WTC11 (cell line): ENCODE measurements around the gene MYO6. TPM values are rescaled to one million over a fixed set of nuclear protein-coding genes. Genes with fewer than 3 reads are reported as not detected.

Experiments
- ATAC-seq: fragments of 200-7000 bp; cut with Tn5 transposase; 2 replicates; pipeline ENCODE4 v1.10.0; 2021; ENCODE audit warnings: mild to moderate bottlenecking, moderate library complexity
- CTCF ChIA-PET: fragments of 300-600 bp; sonication (Branson Sonifier 250); formaldehyde crosslinking; loops from one replicate; lab custom pipeline; 2021; ENCODE audit warnings: antibody characterized with exemption; lab: Charles Lee
- POLR2A ChIA-PET: fragments of 350-600 bp; sonication (Branson Sonifier 250); formaldehyde crosslinking; loops from one replicate; lab custom pipeline; 2021; ENCODE audit warnings: antibody characterized with exemption; lab: Charles Lee
- DNase-seq: peaks from one replicate; pipeline ENCODE4 v3.0.0; 2021; ENCODE audit warnings: low spot score
- H3K27ac Mint-ChIP-seq: 2 replicates; pipeline ENCODE4 v1.8.0; 2021; ENCODE audit warnings: mixed read lengths
- H3K27me3 Mint-ChIP-seq: 2 replicates; pipeline ENCODE4 v1.8.0; 2021; ENCODE audit warnings: low read depth, mild to moderate bottlenecking, moderate library complexity, mixed read lengths
- H3K36me3 Mint-ChIP-seq: 2 replicates; pipeline ENCODE4 v1.8.0; 2021; ENCODE audit warnings: mixed read lengths
- H3K4me1 Mint-ChIP-seq: 2 replicates; pipeline ENCODE4 v1.8.0; 2022; ENCODE audit warnings: mixed read lengths
- H3K4me3 Mint-ChIP-seq: 2 replicates; pipeline ENCODE4 v1.8.0; 2021; ENCODE audit warnings: mild to moderate bottlenecking, moderate library complexity, mixed read lengths
- H3K9me3 Mint-ChIP-seq: 2 replicates; pipeline ENCODE4 v1.8.0; 2021; ENCODE audit warnings: mixed read lengths
- AFF4 ChIP-seq: sonication (generic); formaldehyde crosslinking; IDR thresholded peaks from 2 replicates; pipeline ENCODE4 v1.8.1; 2023; ENCODE audit warnings: mild to moderate bottlenecking, missing genetic modification reagents, borderline replicate concordance
- ARID4B ChIP-seq: sonication (generic); formaldehyde crosslinking; IDR thresholded peaks from 2 replicates; pipeline ENCODE4 v1.8.0; 2023; ENCODE audit warnings: missing genetic modification reagents, mild to moderate bottlenecking, borderline replicate concordance
- ATF1 ChIP-seq: sonication (generic); formaldehyde crosslinking; IDR thresholded peaks from 2 replicates; pipeline ENCODE4 v1.8.1; 2023; ENCODE audit warnings: mild to moderate bottlenecking, moderate library complexity, missing genetic modification reagents
- CBFB ChIP-seq: sonication (generic); formaldehyde crosslinking; IDR thresholded peaks from 2 replicates; pipeline ENCODE4 v1.8.1; 2022; ENCODE audit warnings: mild to moderate bottlenecking, low read depth, missing genetic modification reagents
- FOXJ3 ChIP-seq: sonication (generic); formaldehyde crosslinking; IDR thresholded peaks from 2 replicates; pipeline ENCODE4 v1.9.0; 2021; ENCODE audit warnings: missing genetic modification reagents, mild to moderate bottlenecking, borderline replicate concordance
- GRHL2 ChIP-seq: fragments of 250-450 bp; sonication (Bioruptor Pico); IDR thresholded peaks from 2 replicates; pipeline ENCODE4 v1.8.0; 2022; ENCODE audit warnings: mild to moderate bottlenecking, moderate library complexity; ENCODE audit not compliant: insufficient replicate concordance, severe bottlenecking
- HMGA2 ChIP-seq: fragments of 250-450 bp; sonication (Bioruptor Pico); IDR thresholded peaks from 2 replicates; pipeline ENCODE4 v1.4.0; 2021; ENCODE audit warnings: mild to moderate bottlenecking, moderate library complexity
- NFATC4 ChIP-seq: fragments of 250-450 bp; sonication (Bioruptor Pico); IDR thresholded peaks from 2 replicates; pipeline ENCODE4 v1.9.0; 2021; ENCODE audit warnings: mild to moderate bottlenecking
- NR1H2 ChIP-seq: sonication (generic); formaldehyde crosslinking; IDR thresholded peaks from 2 replicates; pipeline ENCODE4 v1.9.0; 2021; ENCODE audit warnings: mild to moderate bottlenecking, moderate library complexity, missing genetic modification reagents
- NR2C2 ChIP-seq: sonication (generic); formaldehyde crosslinking; IDR thresholded peaks from 2 replicates; pipeline ENCODE4 v1.8.0; 2022; ENCODE audit warnings: mild to moderate bottlenecking, missing genetic modification reagents
- NR3C1 ChIP-seq: sonication (generic); formaldehyde crosslinking; conservative IDR thresholded peaks from 2 replicates; pipeline ENCODE4 v1.8.1; 2023; ENCODE audit warnings: low read depth, mild to moderate bottlenecking, missing genetic modification reagents
- TCF7 ChIP-seq: sonication (generic); formaldehyde crosslinking; IDR thresholded peaks from 2 replicates; pipeline ENCODE4 v1.8.0; 2022; ENCODE audit warnings: mild to moderate bottlenecking, low read depth, missing genetic modification reagents, moderate library complexity
- USF1 ChIP-seq: sonication (generic); formaldehyde crosslinking; IDR thresholded peaks from 2 replicates; pipeline ENCODE4 v1.8.0; 2022; ENCODE audit warnings: mild to moderate bottlenecking, missing genetic modification reagents
- ZBTB21 ChIP-seq: sonication (generic); formaldehyde crosslinking; IDR thresholded peaks from 2 replicates; pipeline ENCODE4 v1.8.1; 2023; ENCODE audit warnings: mild to moderate bottlenecking, missing genetic modification reagents, borderline replicate concordance
- ZNF281 ChIP-seq: sonication (generic); formaldehyde crosslinking; IDR thresholded peaks from 2 replicates; pipeline ENCODE4 v1.8.0; 2023; ENCODE audit warnings: mild to moderate bottlenecking, missing genetic modification reagents
- ZNF671 ChIP-seq: fragments of 250-450 bp; sonication (Bioruptor Pico); IDR thresholded peaks from 2 replicates; pipeline ENCODE4 v1.8.0; 2021; ENCODE audit warnings: mild to moderate bottlenecking
- total RNA-seq: library from RNA; stranded (reverse); gene quantifications from 3 replicates; pipeline ENCODE4 v1.2.3, GENCODE V29; 2021

MYO6 gene
- total RNA-seq, 1 experiment from 2014 or later, result 32.6 TPM

- CTCF ChIA-PET, result no interaction called here
- H3K36me3 Mint-ChIP-seq, result no peaks in the 10 kb centered on the region
- no peak for DNase-seq
- H3K4me3 Mint-ChIP-seq, result no peak overlapping the region
- no peak overlapping the region for H3K27ac Mint-ChIP-seq
- ATAC-seq, result no peak
- no peaks in the 10 kb centered on the region for H3K9me3 Mint-ChIP-seq
- POLR2A ChIA-PET, result no interaction called here
- peaks cover 33% of the 10 kb centered on the region for H3K27me3 Mint-ChIP-seq
- TF ChIP-seq GRHL2 (CRISPR knock-in tag), result no peak
- no peak for TF ChIP-seq ZNF671 (CRISPR knock-in tag)
- no peak for TF ChIP-seq ARID4B (CRISPR knock-in tag)
- no peak for TF ChIP-seq NR1H2 (CRISPR knock-in tag)
- TF ChIP-seq TCF7, result no peak
- TF ChIP-seq NR2C2 (CRISPR knock-in tag), result no peak
- TF ChIP-seq ATF1 (CRISPR knock-in tag), result no peak
- no peak for TF ChIP-seq ZBTB21 (CRISPR knock-in tag)
- no peak for TF ChIP-seq AFF4
- TF ChIP-seq FOXJ3 (CRISPR knock-in tag), result no peak
- TF ChIP-seq ZNF281, result no peak
- no peak for TF ChIP-seq CBFB (CRISPR knock-in tag)
- TF ChIP-seq HMGA2, result no peak
- no peak for TF ChIP-seq USF1 (CRISPR knock-in tag)
- no peak for TF ChIP-seq NFATC4
- no peak for TF ChIP-seq NR3C1
- H3K4me1 Mint-ChIP-seq, result peaks cover 10% of the 10 kb centered on the region
These were observed 203.1 kb downstream of the MYO6 start for GRCh38 chr6:75952128-75952527.
